BJ (cell line): ENCODE results near the gene PRDM16. TPM values are rescaled to one million over a fixed set of nuclear protein-coding genes. Genes with fewer than 3 reads are reported as not detected.

Source experiments
- CTCF ChIA-PET: fragments of 350-600 bp; formaldehyde crosslinking; extraction: SDS; loops from one replicate; lab custom pipeline; 2021; ENCODE audit warnings: antibody characterized with exemption, inconsistent platforms; lab: Yijun Ruan, JAX
- POLR2A ChIA-PET: fragments of 300-600 bp; sonication (Branson Sonifier 250); formaldehyde crosslinking; extraction: SDS; loops from one replicate; lab custom pipeline; 2021; ENCODE audit warnings: antibody characterized with exemption; lab: Charles Lee
- DNase-seq: peaks from one replicate; pipeline ENCODE4 v3.0.0-alpha.2; 2011; ENCODE audit warnings: low read depth
- H3K27me3 ChIP-seq: 2 replicates; pipeline ENCODE4 v1.6.0; 2011; ENCODE audit warnings: low read length; ENCODE audit not compliant: control insufficient read depth, insufficient read depth
- H3K36me3 ChIP-seq: 2 replicates; pipeline ENCODE4 v1.5.1; 2011; ENCODE audit warnings: low read length; ENCODE audit not compliant: control insufficient read depth, insufficient read depth
- H3K4me3 ChIP-seq: 2 replicates; pipeline ENCODE4 v1.5.1; 2011; ENCODE audit warnings: low read depth, mild to moderate bottlenecking, control low read depth, low read length
- CTCF ChIP-seq: IDR thresholded peaks from 2 replicates; pipeline ENCODE4 v1.5.1; 2011; ENCODE audit warnings: low read depth, mild to moderate bottlenecking, control low read depth, inconsistent platforms, low read length, moderate library complexity; ENCODE audit not compliant: insufficient read depth
- polyA plus RNA-seq: library from polyadenylated mRNA; depleted of rRNA; stranded (reverse); fragments of >200 nt; gene quantifications from 2 replicates; pipeline ENCODE4 v1.2.3, GENCODE V29; 2011

The PRDM16 gene
- polyA plus RNA-seq, 1 experiment, result 0.02 TPM

GRCh38 chr1:3244025-3244926 is 175.3 kb downstream of the PRDM16 start:
- ChIA-PET CTCF (interaction anchor here (1.1 kb wide), 1 partner anchor 75 kb away, joined by 4 read pairs; no protein-coding TSS in a partner anchor), POLR2A (interaction anchor here (0.7 kb wide), 1 partner anchor 515 kb away, joined by 5 read pairs; no protein-coding TSS in a partner anchor)
- no peaks in the 10 kb centered on the region for H3K36me3 ChIP-seq
- no peak for TF ChIP-seq CTCF
- H3K27me3 ChIP-seq, result peaks cover 7% of the 10 kb centered on the region
- DNase-seq, result no peak
- H3K4me3 ChIP-seq, result no peak overlapping the region

- POLR2A ChIA-PET, result interaction anchor here (0.7 kb wide), 1 partner anchor 514 kb away, joined by 5 read pairs; no protein-coding TSS in a partner anchor
- DNase-seq, result no peak
Measured at GRCh38 chr1:3244927-3245315, 175.9 kb downstream of the PRDM16 start.

DNA sequence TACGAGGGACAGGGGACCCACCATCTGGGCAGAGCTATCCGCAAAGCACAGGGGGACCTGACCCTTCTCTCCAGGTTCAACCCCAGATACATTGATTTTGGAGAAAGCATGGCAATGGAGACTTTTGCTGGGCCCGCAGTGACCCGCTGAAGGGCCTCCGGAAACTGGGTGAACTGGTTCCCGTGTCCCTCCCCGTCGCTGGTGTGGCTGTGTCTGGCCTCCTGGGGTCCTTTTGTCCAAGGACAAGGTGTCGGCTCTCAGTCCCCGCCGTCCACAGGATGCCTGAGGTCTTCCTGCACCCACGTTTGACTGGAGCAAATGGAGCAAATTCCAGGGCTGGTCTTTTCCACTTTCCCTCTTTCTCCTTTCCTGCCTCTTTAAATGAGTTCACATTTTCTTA is 176.3 kb downstream of the PRDM16 start:
- ChIA-PET POLR2A (no interaction called here), CTCF (no interaction called here)
- Histone ChIP-seq H3K27me3 (peaks cover 7% of the 10 kb centered on the region), H3K36me3 (no peaks in the 10 kb centered on the region), H3K4me3 (no peak overlapping the region)
- DNase-seq, result no peak
- no peak for TF ChIP-seq CTCF

More at GRCh38 chr1:3244927-3245315, 175.9 kb downstream of the PRDM16 start:
- Histone ChIP-seq H3K36me3 (no peaks in the 10 kb centered on the region), H3K27me3 (peaks cover 7% of the 10 kb centered on the region), H3K4me3 (no peak overlapping the region)
- CTCF ChIA-PET, result interaction anchor here (1.1 kb wide), 1 partner anchor 75 kb away, joined by 4 read pairs; no protein-coding TSS in a partner anchor
- TF ChIP-seq CTCF, result no peak

GRCh38 chr1:3245768-3246167 is 176.8 kb downstream of the PRDM16 start:
- no peaks in the 10 kb centered on the region for H3K36me3 ChIP-seq
- TF ChIP-seq CTCF, result no peak
- DNase-seq, result no peak
- H3K4me3 ChIP-seq, result no peak overlapping the region
- ChIA-PET POLR2A (no interaction called here), CTCF (no interaction called here)
- peaks cover 9% of the 10 kb centered on the region for H3K27me3 ChIP-seq

GRCh38 chr1:3246251-3246650 is 177.2 kb downstream of the PRDM16 start:
- H3K36me3 ChIP-seq, result no peaks in the 10 kb centered on the region
- peaks cover 9% of the 10 kb centered on the region for H3K27me3 ChIP-seq
- CTCF ChIA-PET, result no interaction called here
- DNase-seq, result no peak
- POLR2A ChIA-PET, result no interaction called here
- no peak for TF ChIP-seq CTCF
- no peak overlapping the region for H3K4me3 ChIP-seq
